LNCaP clone FGC (cell line): ENCODE results near the gene IZUMO2.

Experiments
- DNase-seq: peaks from one replicate; pipeline ENCODE4 v3.0.0-alpha.2; 2011; ENCODE audit warnings: low read depth
- H3K4me3 ChIP-seq: 2 replicates; pipeline ENCODE4 v1.5.1; 2011; ENCODE audit warnings: mild to moderate bottlenecking, low read depth, low read length, control low read depth
- CTCF ChIP-seq: IDR thresholded peaks from 2 replicates; pipeline ENCODE4 v1.5.1; 2012; ENCODE audit warnings: mild to moderate bottlenecking; ENCODE audit not compliant: control insufficient read depth, insufficient read depth; ENCODE audit errors: extremely low read depth

IZUMO2 gene

GRCh38 chr19:50190439-50190891 lies 27.4 kb upstream of the IZUMO2 start:
- no peak overlapping the region for H3K4me3 ChIP-seq
- no peak for TF ChIP-seq CTCF
- DNase-seq, result no peak

GRCh38 chr19:50189331-50189730 lies 26.2 kb upstream of the IZUMO2 start:
- no peak overlapping the region for H3K4me3 ChIP-seq
- no peak for DNase-seq
- TF ChIP-seq CTCF, result no peak

GRCh38 chr19:50187937-50188336 lies 24.9 kb upstream of the IZUMO2 start:
- DNase-seq, result no peak
- no peak overlapping the region for H3K4me3 ChIP-seq
- TF ChIP-seq CTCF, result no peak

GRCh38 chr19:50184196-50184595 lies 21.1 kb upstream of the IZUMO2 start:
- DNase-seq, result no peak
- no peak overlapping the region for H3K4me3 ChIP-seq
- no peak for TF ChIP-seq CTCF

GRCh38 chr19:50181121-50181520 lies 18.0 kb upstream of the IZUMO2 start:
- TF ChIP-seq CTCF, result no peak
- no peak for DNase-seq
- no peak overlapping the region for H3K4me3 ChIP-seq

GRCh38 chr19:50178859-50179537 lies 15.9 kb upstream of the IZUMO2 start:
- H3K4me3 ChIP-seq, result no peak overlapping the region
- no peak for DNase-seq
- no peak for TF ChIP-seq CTCF

GRCh38 chr19:50178320-50178719 lies 15.2 kb upstream of the IZUMO2 start:
- H3K4me3 ChIP-seq, result no peak overlapping the region
- peak; percentile 38 for DNase-seq
- no peak for TF ChIP-seq CTCF
